K562 (cell line): ENCODE data around the gene ANTKMT. TPM values are rescaled to one million over a fixed set of nuclear protein-coding genes. Genes with fewer than 3 reads are reported as not detected.
"Not testable (repeated sequence)": the region's sequence is repeated elsewhere in the genome, so short reads cannot be mapped to it uniquely, and the experiment has no call there.

ENCODE experiments used
- ARID2 ChIP-seq: fragments of 450-650 bp; IDR thresholded peaks from 2 replicates; pipeline ENCODE4 v1.6.1; 2017; ENCODE audit warnings: antibody characterized with exemption, mild to moderate bottlenecking
- SMARCA4 ChIP-seq: fragments of 450-650 bp; IDR thresholded peaks from 2 replicates; pipeline ENCODE4 v1.6.1; 2016
- SMC3 ChIP-seq: conservative IDR thresholded peaks from 2 replicates; pipeline ENCODE4 v1.6.1; 2011; ENCODE audit warnings: low read depth, low read length, improper control_type of control experiment; ENCODE audit not compliant: insufficient read depth
- polyA plus RNA-seq, 8 experiments: library from polyadenylated mRNA; depleted of rRNA in 4 of 8; stranded (reverse) in 5 of 8; unstranded in 3 of 8; fragments of >200 nt; fragmentation: Nextera tagmentation in 2 of 8; fragmentation: Illumina TruSeq in 1 of 8; extraction: Ambion mirVana in 2 of 8; extraction: Trizol in 1 of 8; gene quantifications; 2 replicates each; pipeline versions ENCODE4 v1.2.1 to v1.2.3, GENCODE V29; 2011 to 2014; ENCODE audit warnings: inconsistent platforms in 1 of 8, missing spikeins in 1 of 8
- total RNA-seq, 7 experiments: library from RNA; depleted of rRNA in 6 of 7; stranded (reverse); fragments of >200 nt in 6 of 7; fragmentation: Illumina TruSeq in 2 of 7; extraction: Trizol in 2 of 7; gene quantifications; 2 replicates each; pipeline versions ENCODE4 v1.2.1 to v1.2.3, GENCODE V29; 2011 to 2021; ENCODE audit warnings: low replicate concordance in 1 of 7
- TF ChIP-seq, protein P1 (sequence below), 2 experiments: fragments of 450-650 bp in 1 of 2; sonication (generic) in 1 of 2; formaldehyde crosslinking in 1 of 2; IDR thresholded peaks in 1 of 2; conservative IDR thresholded peaks in 1 of 2; 2 replicates each; pipeline versions ENCODE4 v1.6.1 to v1.8.1; 2016 to 2023; ENCODE audit warnings: mild to moderate bottlenecking in 2 of 2, moderate library complexity in 2 of 2, inconsistent platforms in 1 of 2, missing genetic modification reagents in 1 of 2
- TF ChIP-seq, protein P2 (sequence below), 2 experiments: fragments of 450-650 bp; formaldehyde crosslinking in 1 of 2; IDR thresholded peaks; 2 replicates each; pipeline versions ENCODE4 v1.4.0 to v1.6.1; 2014 to 2020; ENCODE audit warnings: mild to moderate bottlenecking in 2 of 2, borderline replicate concordance in 1 of 2, low read depth in 1 of 2
- TF ChIP-seq, protein P3 (sequence below): sonication (generic); formaldehyde crosslinking; IDR thresholded peaks from 2 replicates; pipeline ENCODE4 v1.8.0; 2022; ENCODE audit warnings: missing genetic modification reagents, mild to moderate bottlenecking, moderate library complexity, borderline replicate concordance
- TF ChIP-seq, protein P4 (sequence below): sonication (generic); formaldehyde crosslinking; IDR thresholded peaks from 2 replicates; pipeline ENCODE4 v1.8.1; 2023; ENCODE audit warnings: mild to moderate bottlenecking, missing genetic modification reagents
- TF ChIP-seq, protein P5 (sequence below): sonication (generic); formaldehyde crosslinking; IDR thresholded peaks from 2 replicates; pipeline ENCODE4 v1.8.0; 2022; ENCODE audit warnings: mild to moderate bottlenecking, missing genetic modification reagents

ANTKMT gene
- total and polyA plus RNA-seq, 9 of the 15 experiments (the other 6 are each of a cell fraction or from before 2014, with no cell fraction given), result 0.58 to 217 (median 19.1) TPM

DNA sequence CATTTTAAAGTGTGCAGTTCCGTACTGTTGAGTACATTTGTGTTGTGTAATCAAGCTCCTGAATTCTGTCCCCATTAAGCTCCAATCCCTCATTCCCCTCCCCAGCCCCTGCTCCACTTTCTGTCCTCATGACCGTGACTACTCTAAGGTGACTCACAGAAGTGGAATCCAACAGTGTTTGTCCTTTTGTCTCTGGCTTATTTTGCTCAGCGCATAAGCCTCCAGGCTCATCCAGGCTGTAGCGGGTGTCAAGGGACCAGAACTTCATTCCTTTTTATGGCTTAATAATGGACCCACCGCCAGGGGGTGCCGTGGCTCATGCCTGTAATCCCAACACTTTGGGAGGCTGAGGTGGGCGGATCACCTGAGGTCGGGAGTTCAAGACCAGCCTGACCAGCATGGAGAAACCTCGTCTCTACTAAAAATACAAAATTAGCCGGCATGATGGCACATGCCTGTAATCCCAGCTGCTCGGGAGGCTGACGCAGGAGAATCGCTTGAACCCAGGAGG is 8.2 kb upstream of the ANTKMT start (continued):
- TF ChIP-seq, protein P1, sequence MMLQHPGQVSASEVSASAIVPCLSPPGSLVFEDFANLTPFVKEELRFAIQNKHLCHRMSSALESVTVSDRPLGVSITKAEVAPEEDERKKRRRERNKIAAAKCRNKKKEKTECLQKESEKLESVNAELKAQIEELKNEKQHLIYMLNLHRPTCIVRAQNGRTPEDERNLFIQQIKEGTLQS (IDR thresholded peaks at IDR 0.05), result peak; percentile 57
- TF ChIP-seq, protein P1 (CRISPR knock-in tag; conservative IDR thresholded peaks at IDR 0.05), result not testable (repeated sequence)
- TF ChIP-seq, protein P2, sequence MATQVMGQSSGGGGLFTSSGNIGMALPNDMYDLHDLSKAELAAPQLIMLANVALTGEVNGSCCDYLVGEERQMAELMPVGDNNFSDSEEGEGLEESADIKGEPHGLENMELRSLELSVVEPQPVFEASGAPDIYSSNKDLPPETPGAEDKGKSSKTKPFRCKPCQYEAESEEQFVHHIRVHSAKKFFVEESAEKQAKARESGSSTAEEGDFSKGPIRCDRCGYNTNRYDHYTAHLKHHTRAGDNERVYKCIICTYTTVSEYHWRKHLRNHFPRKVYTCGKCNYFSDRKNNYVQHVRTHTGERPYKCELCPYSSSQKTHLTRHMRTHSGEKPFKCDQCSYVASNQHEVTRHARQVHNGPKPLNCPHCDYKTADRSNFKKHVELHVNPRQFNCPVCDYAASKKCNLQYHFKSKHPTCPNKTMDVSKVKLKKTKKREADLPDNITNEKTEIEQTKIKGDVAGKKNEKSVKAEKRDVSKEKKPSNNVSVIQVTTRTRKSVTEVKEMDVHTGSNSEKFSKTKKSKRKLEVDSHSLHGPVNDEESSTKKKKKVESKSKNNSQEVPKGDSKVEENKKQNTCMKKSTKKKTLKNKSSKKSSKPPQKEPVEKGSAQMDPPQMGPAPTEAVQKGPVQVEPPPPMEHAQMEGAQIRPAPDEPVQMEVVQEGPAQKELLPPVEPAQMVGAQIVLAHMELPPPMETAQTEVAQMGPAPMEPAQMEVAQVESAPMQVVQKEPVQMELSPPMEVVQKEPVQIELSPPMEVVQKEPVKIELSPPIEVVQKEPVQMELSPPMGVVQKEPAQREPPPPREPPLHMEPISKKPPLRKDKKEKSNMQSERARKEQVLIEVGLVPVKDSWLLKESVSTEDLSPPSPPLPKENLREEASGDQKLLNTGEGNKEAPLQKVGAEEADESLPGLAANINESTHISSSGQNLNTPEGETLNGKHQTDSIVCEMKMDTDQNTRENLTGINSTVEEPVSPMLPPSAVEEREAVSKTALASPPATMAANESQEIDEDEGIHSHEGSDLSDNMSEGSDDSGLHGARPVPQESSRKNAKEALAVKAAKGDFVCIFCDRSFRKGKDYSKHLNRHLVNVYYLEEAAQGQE (IDR thresholded peaks at IDR 0.05; ENCODE audit: borderline replicate concordance), result peak; percentile 62; the same call in 1 of the 2 replicates
- TF ChIP-seq, protein P2 (CRISPR knock-in tag; IDR thresholded peaks at IDR 0.05; ENCODE audit: low read depth), result not testable (repeated sequence)
- TF ChIP-seq, protein P3, sequence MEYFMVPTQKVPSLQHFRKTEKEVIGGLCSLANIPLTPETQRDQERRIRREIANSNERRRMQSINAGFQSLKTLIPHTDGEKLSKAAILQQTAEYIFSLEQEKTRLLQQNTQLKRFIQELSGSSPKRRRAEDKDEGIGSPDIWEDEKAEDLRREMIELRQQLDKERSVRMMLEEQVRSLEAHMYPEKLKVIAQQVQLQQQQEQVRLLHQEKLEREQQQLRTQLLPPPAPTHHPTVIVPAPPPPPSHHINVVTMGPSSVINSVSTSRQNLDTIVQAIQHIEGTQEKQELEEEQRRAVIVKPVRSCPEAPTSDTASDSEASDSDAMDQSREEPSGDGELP (CRISPR knock-in tag), result peak; percentile 61; the same call in 1 of the 2 replicates
- TF ChIP-seq, protein P4, sequence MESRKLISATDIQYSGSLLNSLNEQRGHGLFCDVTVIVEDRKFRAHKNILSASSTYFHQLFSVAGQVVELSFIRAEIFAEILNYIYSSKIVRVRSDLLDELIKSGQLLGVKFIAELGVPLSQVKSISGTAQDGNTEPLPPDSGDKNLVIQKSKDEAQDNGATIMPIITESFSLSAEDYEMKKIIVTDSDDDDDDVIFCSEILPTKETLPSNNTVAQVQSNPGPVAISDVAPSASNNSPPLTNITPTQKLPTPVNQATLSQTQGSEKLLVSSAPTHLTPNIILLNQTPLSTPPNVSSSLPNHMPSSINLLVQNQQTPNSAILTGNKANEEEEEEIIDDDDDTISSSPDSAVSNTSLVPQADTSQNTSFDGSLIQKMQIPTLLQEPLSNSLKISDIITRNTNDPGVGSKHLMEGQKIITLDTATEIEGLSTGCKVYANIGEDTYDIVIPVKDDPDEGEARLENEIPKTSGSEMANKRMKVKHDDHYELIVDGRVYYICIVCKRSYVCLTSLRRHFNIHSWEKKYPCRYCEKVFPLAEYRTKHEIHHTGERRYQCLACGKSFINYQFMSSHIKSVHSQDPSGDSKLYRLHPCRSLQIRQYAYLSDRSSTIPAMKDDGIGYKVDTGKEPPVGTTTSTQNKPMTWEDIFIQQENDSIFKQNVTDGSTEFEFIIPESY (CRISPR knock-in tag), result peak; percentile 94
- TF ChIP-seq SMARCA4, result 0 out of 2 replicates have a peak, but pooled peaks have one; percentile 22
- TF ChIP-seq, protein P5, sequence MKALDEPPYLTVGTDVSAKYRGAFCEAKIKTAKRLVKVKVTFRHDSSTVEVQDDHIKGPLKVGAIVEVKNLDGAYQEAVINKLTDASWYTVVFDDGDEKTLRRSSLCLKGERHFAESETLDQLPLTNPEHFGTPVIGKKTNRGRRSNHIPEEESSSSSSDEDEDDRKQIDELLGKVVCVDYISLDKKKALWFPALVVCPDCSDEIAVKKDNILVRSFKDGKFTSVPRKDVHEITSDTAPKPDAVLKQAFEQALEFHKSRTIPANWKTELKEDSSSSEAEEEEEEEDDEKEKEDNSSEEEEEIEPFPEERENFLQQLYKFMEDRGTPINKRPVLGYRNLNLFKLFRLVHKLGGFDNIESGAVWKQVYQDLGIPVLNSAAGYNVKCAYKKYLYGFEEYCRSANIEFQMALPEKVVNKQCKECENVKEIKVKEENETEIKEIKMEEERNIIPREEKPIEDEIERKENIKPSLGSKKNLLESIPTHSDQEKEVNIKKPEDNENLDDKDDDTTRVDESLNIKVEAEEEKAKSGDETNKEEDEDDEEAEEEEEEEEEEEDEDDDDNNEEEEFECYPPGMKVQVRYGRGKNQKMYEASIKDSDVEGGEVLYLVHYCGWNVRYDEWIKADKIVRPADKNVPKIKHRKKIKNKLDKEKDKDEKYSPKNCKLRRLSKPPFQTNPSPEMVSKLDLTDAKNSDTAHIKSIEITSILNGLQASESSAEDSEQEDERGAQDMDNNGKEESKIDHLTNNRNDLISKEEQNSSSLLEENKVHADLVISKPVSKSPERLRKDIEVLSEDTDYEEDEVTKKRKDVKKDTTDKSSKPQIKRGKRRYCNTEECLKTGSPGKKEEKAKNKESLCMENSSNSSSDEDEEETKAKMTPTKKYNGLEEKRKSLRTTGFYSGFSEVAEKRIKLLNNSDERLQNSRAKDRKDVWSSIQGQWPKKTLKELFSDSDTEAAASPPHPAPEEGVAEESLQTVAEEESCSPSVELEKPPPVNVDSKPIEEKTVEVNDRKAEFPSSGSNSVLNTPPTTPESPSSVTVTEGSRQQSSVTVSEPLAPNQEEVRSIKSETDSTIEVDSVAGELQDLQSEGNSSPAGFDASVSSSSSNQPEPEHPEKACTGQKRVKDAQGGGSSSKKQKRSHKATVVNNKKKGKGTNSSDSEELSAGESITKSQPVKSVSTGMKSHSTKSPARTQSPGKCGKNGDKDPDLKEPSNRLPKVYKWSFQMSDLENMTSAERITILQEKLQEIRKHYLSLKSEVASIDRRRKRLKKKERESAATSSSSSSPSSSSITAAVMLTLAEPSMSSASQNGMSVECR (CRISPR knock-in tag), result 0 out of 2 replicates have a peak, but pooled peaks have one; percentile 45
- 0 out of 2 replicates have a peak, but pooled peaks have one; percentile 38 for TF ChIP-seq ARID2
- TF ChIP-seq SMC3, result 0 out of 2 replicates have a peak, but pooled peaks have one; percentile 20
